Erythroblast (primary cell): ENCODE data around the gene SUSD1.

Experiments used
- DNase-seq, 2 experiments: peaks; one replicate each; lab custom pipeline; 2025; lab: John Stamatoyannopoulos, UW
- GATA1 ChIP-seq: IDR thresholded peaks from 2 replicates; pipeline ENCODE4 v1.6.1; 2011; ENCODE audit warnings: low read depth, mild to moderate bottlenecking, control low read depth, low read length, moderate library complexity
- POLR2A ChIP-seq: IDR thresholded peaks from 2 replicates; pipeline ENCODE4 v1.6.1; 2011; ENCODE audit warnings: mild to moderate bottlenecking, low read length

SUSD1 gene

DNA sequence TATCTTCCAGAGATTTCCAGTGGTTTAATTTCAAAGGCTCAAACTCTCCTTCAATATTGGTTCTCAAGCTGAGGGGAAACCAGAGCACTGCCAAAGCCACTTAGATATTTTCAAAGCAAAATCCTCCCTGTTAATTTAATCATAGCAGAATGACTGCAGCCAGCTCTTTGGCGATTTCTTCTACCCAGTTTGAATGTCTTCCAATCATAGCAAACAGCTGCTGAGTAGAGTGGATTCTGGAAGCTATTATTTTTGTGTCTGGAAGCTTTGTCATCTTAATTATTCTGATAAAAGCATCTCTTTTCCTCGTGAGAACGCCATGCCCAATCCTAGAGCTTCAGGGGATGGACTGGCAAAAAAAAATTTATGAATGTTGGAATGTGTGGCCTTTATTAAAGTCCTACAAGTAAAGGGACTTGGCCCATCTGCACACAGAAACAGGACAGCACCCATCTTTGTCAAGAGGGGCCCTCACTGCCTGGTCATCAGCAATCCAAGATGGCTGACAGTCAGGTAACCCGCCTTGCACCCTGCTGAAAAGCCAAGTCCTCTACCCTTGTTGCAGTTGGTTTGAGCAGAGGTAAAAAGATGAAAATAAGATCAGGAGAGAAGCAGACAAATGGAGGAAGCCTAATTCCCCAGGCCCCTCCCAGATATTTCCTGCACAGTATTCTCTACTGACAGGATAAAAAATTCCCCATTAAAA, 125.1 kb downstream of the SUSD1 start:
- no peak for DNase-seq
- TF ChIP-seq GATA1 (no peak), POLR2A (no peak)

DNA sequence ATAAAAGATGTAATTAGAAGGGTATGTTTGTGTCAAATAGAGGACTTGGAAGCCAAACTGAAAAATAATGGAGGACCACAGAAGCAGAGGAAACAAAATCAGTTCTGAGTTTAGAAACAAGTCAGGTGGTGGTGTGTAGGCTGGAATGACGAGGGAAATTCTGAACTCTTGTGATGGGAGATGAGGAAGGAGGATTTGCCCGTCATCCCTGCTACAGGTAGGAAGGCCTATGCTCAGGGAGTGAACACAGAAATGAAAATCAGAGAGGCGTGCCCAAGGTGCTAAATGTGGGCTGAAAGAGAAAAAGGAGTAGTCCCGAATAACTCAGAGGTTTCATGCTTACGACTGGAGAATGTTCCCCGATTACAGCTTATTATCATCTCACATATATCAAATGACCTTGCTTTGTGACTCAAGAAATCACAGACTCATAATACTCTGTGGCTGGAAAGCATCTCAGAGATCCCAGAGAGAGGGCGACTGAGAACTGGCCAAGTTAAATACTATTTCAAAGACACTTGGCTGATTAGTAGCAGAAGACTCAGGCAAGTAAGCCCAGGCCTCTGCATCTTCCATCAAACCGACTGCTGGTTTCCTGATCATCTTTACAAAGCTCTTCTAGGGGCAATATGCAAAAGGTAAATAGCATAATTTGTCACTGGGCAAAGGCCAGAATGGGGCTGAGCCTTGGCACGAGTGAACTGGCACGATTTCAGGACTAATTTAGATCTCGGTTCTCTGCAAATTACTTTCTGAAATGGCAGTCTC, 126.0 kb downstream of the SUSD1 start:
- no peak for DNase-seq
- TF ChIP-seq GATA1 (no peak), POLR2A (no peak)

DNA sequence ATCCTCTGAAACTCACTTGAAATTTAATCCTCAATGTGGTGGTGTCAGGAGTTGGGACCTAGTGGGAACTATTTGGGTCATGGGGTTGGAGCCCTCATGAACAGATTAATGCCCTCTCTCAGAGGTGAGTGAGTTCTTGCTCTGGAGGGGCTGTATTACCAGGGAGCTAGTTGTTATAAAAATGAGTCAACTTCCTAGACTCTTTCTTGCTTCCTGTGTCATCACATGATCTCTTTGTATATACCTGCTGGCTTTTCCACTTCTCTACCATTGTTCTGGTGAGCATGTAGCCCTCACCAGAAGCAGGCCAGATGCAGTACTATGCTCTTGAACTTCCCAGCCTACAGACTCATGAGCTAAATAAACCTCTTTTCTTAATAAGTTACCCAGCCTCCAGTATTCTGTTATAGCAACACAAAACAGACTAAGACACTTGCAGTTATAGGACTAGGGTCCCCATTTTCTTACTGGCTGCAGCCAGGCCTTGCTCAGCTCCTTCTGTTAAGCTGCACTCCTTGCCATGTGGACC, 127.5 kb downstream of the SUSD1 start:
- DNase-seq = no peak
- TF ChIP-seq GATA1 (no peak), POLR2A (no peak)

DNA sequence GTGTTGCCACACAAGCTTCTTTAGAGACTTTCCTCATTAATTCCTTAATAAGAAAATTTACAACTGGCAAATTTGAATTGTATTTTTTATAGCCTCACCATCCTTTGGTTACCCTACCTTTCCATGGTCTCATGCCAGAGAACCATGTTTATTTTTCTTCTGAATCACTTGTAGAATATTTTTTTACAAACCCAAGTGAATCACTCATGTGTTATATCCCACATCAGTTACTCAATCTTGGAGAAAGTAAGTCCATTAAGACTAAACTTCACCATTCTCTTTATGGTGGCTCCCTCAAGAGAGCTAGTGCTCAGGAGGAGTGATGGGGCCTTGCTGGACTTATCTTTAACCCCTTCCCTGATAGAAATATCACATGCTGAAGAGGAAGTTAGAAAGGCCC, 128.9 kb downstream of the SUSD1 start:
- no peak for TF ChIP-seq GATA1
- no peak for TF ChIP-seq POLR2A
- no peak for DNase-seq

DNA sequence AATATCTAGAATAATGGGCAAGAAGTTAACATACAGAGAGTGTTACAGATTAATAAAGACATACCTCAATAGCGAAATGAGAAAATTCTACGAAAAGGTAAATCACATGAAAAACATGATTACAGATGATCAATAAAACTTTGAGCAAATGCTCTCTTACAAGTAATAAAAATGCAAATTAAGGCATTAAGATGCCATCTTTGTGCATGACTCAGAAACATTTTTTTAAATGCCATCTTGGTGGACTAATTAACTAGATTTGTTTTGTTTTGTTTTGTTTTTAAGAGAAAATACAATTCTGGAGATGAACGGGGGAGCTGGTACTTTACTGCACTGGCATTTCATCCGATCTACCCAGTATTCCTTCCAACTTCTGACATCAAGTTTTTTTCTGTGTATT, 130.2 kb downstream of the SUSD1 start:
- DNase-seq = no peak
- TF ChIP-seq POLR2A (no peak), GATA1 (no peak)

DNA sequence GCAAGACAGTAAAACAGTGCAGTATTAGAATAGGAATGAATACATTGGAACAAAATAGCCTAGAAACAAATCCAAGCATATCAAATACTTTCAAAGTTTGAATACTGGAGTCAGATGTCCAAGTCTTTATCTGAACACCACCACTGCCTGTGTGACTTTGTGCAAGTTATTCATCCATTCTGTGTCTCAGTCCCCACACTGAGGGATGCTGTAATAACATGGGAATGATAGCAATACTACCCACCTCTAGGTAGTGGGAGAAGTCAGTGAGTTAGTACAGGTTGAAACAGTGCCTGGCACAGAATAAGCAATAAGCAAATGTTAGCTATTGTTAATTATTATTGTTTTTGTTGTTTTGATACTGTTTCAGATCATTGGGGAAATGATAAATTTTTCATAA, 130.9 kb downstream of the SUSD1 start:
- no peak for DNase-seq

DNA sequence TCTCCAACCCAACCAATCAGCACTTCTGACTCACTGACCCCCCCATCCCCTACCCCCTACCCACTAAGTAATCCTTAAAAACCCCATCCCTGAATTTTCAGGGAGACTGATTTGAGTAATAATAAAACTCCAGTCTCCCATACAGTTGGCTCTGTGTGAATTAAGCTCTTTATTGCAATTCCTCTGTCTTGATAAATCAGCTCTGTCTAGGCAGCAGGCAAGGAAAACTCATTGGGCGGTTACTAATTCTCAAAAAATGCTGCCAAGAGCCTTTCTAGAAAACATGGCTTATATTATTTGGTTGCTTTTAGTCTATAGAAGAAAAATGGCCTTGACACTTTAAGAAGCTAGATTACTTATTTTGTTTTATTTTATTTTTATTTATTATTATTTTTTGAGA, 131.7 kb downstream of the SUSD1 start:
- DNase-seq = no peak
- TF ChIP-seq GATA1 (no peak), POLR2A (no peak)

More for the DNA sequence above, 130.9 kb downstream of the SUSD1 start:
- TF ChIP-seq GATA1 (no peak), POLR2A (no peak)

DNA sequence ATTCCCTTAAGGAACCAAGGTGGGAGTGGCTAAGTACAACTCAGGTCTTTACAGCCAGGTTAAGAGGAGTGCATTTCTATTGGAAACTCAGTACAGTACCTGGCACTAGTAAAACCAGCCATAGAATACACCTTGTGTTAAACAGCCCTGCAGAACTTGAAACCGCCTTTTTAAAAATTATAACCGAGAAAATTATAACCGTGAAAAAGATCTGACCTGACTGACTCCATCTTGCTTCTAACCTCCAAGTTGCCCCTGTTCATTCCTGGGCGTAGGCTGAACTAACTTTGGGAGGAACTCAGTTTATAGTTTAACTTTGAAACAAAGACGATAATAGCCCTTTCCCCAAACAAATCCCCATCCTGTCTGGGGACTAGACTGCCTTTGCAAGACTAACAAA, 132.3 kb downstream of the SUSD1 start:
- DNase-seq = no peak
- no peak for TF ChIP-seq POLR2A
- TF ChIP-seq GATA1 = no peak

DNA sequence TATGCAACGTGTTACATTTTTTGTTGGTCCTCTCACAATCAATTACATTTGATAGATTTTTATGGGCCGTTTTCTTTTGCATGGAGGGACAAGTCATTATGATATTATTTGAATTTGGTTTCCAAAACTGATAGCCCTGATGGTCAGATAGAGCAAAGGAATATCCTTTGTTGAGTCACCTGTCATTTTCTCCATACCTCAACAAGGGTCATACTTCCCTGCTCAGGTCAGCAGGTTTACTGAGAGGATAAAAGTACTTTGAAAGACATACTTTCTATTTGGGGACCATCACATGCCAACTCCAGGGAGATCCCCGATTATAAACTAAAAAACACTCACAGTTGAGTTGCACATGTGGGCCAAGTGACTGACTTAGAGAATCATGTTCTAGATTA, 132.9 kb downstream of the SUSD1 start:
- DNase-seq = no peak
- TF ChIP-seq POLR2A (no peak), GATA1 (no peak)

DNA sequence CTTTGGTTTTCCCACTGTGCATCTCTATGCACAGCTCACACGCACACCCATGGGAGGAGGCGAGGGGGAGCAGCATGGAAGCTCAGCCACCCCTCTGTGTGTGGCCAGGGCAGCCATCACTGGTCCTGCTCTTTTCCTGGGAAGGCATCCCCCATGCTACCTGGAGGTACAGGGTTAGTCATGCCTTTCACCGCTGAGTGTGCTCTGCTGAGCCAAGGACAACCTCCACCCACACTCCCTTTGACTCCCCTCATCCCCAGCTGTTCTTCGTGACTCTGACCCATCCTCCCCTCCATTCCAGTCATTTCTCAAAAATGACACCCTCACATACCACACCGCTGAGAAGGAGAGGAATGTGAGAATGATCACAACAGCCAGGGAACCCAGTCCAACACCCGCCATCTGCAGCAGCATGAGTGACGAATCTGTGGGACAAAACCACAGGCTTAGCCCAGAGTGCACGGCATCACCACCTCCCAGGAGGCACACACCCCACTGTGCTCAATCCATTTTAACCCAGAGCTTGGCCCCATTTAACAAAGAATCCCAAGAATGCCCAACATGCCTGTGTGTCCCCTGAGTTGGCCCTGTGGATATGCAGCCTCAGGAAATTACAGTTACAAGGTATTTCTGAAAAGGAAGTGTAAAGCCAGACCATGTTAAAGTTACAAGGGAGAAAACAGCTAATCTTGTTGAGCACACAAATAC, 133.4 kb downstream of the SUSD1 start:
- TF ChIP-seq POLR2A (no peak), GATA1 (no peak)
- DNase-seq = no peak

DNA sequence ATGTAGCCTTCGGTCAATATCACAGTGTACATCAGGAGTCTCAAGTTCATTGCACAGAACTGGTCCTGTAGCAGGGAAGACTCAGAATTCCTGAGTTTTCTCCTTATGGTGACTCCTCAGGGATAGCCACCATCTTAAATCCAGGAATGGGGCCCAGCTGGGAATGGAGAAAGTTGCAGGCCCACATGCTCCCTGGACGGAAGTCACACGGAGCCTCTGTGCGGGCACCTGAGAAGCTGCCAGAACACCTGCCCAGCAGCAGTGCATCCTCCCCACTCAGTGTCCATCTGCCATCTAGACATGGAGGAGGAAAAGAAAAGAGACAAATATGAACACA, 133.9 kb downstream of the SUSD1 start:
- DNase-seq = no peak
- TF ChIP-seq POLR2A (no peak), GATA1 (no peak)

DNA sequence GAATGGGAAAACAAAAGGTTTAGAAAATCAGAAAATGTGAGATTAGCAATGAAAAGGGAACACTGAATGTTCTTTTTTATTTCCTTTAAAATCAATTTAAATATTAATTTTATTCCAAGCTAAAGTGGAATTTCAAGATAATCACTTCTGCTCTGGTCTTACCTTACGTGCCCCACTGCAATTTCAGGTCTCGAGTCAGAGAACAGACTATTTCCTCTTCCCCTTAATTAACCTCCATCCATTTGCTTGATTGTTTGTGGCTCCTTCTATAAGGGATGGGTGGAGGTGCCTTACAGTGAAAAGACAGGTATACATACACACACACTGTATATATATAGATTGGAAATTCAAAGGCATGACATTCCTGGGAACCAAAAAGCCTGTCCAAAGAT, 137.1 kb downstream of the SUSD1 start:
- DNase-seq = no peak
- TF ChIP-seq POLR2A = no peak
- TF ChIP-seq GATA1 = no peak

DNA sequence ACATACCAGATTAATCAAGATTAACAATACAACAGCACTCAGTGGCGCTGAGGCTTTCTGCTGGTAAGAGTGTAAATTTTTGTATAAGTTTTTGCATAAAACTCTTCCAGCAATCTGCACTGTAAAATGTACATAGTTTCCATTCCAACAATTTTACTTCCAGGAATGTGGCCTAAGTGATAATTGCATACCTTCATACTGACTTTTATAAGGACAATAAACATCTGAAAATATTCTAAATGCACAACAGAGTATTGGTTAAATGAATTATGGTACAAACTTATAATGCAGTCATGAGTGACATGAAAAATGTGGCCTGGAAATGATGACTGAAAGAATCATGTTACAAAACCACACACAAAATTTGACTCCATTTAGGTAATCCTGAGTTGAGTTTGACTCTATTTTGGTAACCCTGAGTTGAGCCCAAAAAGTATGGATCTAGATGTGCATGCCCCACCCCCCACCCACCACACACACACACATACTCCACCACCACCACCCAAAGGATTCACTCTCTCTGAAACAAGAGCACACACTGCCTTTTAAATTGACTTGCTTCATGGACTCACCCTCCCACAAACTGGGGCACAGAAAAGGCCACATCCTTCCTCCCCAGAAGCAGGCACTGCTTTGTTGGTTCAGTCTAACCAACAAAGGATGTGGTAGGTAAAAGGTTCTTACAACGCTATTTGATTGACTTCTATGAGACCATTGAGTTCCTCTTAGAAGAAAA, 137.6 kb downstream of the SUSD1 start:
- no peak for DNase-seq
- TF ChIP-seq GATA1 = no peak
- no peak for TF ChIP-seq POLR2A
